ENCODE data around the gene MYADM. TPM values are rescaled to one million over a fixed set of nuclear protein-coding genes. Genes with fewer than 3 reads are reported as not detected.

The MYADM gene
- total RNA-seq, 1 experiment from 2014 or later: 78.6 TPM

GRCh38 chr19:53882391-53883050 is 14.8 kb downstream of the MYADM start:
- no peak for ATAC-seq
- H3K4me3 Mint-ChIP-seq: no peak overlapping the region; the same call in 1 of the 2 replicates
- H3K27ac Mint-ChIP-seq: no peak overlapping the region
- ChIA-PET CTCF (interaction anchor here (0.7 to 4.1 kb wide), 18 partner anchors 9 to 149 kb away, joined by 3 to 37 read pairs (median 5); partner anchors contain the start of genes CACNG7 and MYADM), POLR2A (interaction anchor here (0.8 to 4.0 kb wide), 3 partner anchors 10 to 60 kb away, joined by 5 to 43 read pairs (median 9); partner anchors contain the start of gene MYADM)
- no peaks in the 10 kb centered on the region for H3K9me3 Mint-ChIP-seq
- DNase-seq (ENCODE audit: low spot score): peak; percentile 16
- TF ChIP-seq ZNF512 (CRISPR knock-in tag; IDR thresholded peaks at IDR 0.05; ENCODE audit: borderline replicate concordance) (no peak), CREM (CRISPR knock-in tag; IDR thresholded peaks at IDR 0.05) (no peak), HMGXB4 (CRISPR knock-in tag; IDR thresholded peaks at IDR 0.05) (peak; percentile 11), RELA (CRISPR knock-in tag; IDR thresholded peaks at IDR 0.05; ENCODE audit: borderline replicate concordance) (no peak), SP1 (CRISPR knock-in tag; conservative IDR thresholded peaks at IDR 0.05) (no peak)
- H3K4me1 Mint-ChIP-seq: peaks cover 17% of the 10 kb centered on the region
- H3K27me3 Mint-ChIP-seq (ENCODE audit: low read depth): peaks cover 14% of the 10 kb centered on the region
- H3K36me3 Mint-ChIP-seq: peaks cover 5% of the 10 kb centered on the region; the same call in 1 of the 2 replicates

GRCh38 chr19:53883231-53883661 is 15.6 kb downstream of the MYADM start:
- Mint-ChIP-seq H3K27me3 (ENCODE audit: low read depth) (peaks cover 14% of the 10 kb centered on the region), H3K36me3 (peaks cover 5% of the 10 kb centered on the region; the same call in 1 of the 2 replicates), H3K4me1 (peaks cover 17% of the 10 kb centered on the region), H3K4me3 (no peak overlapping the region; the same call in none of the 2 replicates), H3K9me3 (no peaks in the 10 kb centered on the region), H3K27ac (no peak overlapping the region)
- CTCF ChIA-PET: interaction anchor here (0.6 to 4.1 kb wide), 11 partner anchors 10 to 485 kb away, joined by 3 to 37 read pairs (median 5); partner anchors contain the start of genes CACNG7 and MYADM
- no peak for ATAC-seq
- POLR2A ChIA-PET: interaction anchor here (0.5 to 4.0 kb wide), 4 partner anchors 12 to 1279 kb away, joined by 3 to 43 read pairs (median 6); partner anchors contain the start of gene MYADM
- TF ChIP-seq IRF2 (CRISPR knock-in tag; IDR thresholded peaks at IDR 0.05; ENCODE audit: borderline replicate concordance, low read depth) (no peak), ZNF121 (CRISPR knock-in tag; IDR thresholded peaks at IDR 0.05) (no peak), PRRX2 (CRISPR knock-in tag; IDR thresholded peaks at IDR 0.05) (no peak), E2F4 (CRISPR knock-in tag; IDR thresholded peaks at IDR 0.05; ENCODE audit: borderline replicate concordance, low read depth) (no peak), ZNF281 (CRISPR knock-in tag; IDR thresholded peaks at IDR 0.05) (no peak), USF2 (CRISPR knock-in tag; IDR thresholded peaks at IDR 0.05) (no peak), TP53 (CRISPR knock-in tag; IDR thresholded peaks at IDR 0.05) (no peak), ELF4 (CRISPR knock-in tag; IDR thresholded peaks at IDR 0.05; ENCODE audit: low read depth) (no peak), ZSCAN18 (CRISPR knock-in tag; IDR thresholded peaks at IDR 0.05) (no peak)
- DNase-seq (ENCODE audit: low spot score): peak; percentile 53

All from WTC11 (cell line).